ENCODE data around the gene UBE2Q2.

DNA sequence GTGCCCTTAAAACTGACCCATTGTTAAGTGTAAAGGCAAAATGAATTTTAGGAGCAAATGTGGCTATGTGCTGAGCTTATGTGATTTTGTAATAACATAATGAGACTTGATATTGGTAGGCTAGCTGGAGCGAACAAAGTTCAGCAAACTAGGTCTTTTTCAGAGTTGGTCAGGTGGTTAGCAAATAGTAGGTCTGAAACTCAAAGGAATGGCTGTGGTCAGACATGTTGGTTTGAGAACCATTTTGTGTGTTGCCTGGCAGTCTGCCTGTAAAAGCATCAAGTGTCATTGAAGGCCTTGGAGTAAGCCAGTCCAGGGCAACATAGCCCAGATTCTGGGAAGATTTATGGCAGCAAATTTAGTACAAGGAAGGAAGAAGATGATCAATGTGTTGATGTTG lies 76.8 kb downstream of the UBE2Q2 start:
- TF ChIP-seq, protein P1, sequence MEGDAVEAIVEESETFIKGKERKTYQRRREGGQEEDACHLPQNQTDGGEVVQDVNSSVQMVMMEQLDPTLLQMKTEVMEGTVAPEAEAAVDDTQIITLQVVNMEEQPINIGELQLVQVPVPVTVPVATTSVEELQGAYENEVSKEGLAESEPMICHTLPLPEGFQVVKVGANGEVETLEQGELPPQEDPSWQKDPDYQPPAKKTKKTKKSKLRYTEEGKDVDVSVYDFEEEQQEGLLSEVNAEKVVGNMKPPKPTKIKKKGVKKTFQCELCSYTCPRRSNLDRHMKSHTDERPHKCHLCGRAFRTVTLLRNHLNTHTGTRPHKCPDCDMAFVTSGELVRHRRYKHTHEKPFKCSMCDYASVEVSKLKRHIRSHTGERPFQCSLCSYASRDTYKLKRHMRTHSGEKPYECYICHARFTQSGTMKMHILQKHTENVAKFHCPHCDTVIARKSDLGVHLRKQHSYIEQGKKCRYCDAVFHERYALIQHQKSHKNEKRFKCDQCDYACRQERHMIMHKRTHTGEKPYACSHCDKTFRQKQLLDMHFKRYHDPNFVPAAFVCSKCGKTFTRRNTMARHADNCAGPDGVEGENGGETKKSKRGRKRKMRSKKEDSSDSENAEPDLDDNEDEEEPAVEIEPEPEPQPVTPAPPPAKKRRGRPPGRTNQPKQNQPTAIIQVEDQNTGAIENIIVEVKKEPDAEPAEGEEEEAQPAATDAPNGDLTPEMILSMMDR (IDR thresholded peaks at IDR 0.05), result no peak
- no peak for TF ChIP-seq POLR2A (IDR thresholded peaks at IDR 0.05)
- no peak for TF ChIP-seq POLR2AphosphoS5 (IDR thresholded peaks at IDR 0.05; ENCODE audit: insufficient read depth in 1 of 2, low read depth in 1 of 2)

Data from vagina (tissue), 2 donors.